Activated T-helper 1 cell treated with Interleukin-2 at 50 U/mL for 16 hours (primary cell): ENCODE measurements around the gene FSD1L.

Experiments used
- DNase-seq: peaks from one replicate; pipeline ENCODE4 v3.0.0-alpha.2; 2020; ENCODE audit warnings: low read depth

FSD1L gene

DNA sequence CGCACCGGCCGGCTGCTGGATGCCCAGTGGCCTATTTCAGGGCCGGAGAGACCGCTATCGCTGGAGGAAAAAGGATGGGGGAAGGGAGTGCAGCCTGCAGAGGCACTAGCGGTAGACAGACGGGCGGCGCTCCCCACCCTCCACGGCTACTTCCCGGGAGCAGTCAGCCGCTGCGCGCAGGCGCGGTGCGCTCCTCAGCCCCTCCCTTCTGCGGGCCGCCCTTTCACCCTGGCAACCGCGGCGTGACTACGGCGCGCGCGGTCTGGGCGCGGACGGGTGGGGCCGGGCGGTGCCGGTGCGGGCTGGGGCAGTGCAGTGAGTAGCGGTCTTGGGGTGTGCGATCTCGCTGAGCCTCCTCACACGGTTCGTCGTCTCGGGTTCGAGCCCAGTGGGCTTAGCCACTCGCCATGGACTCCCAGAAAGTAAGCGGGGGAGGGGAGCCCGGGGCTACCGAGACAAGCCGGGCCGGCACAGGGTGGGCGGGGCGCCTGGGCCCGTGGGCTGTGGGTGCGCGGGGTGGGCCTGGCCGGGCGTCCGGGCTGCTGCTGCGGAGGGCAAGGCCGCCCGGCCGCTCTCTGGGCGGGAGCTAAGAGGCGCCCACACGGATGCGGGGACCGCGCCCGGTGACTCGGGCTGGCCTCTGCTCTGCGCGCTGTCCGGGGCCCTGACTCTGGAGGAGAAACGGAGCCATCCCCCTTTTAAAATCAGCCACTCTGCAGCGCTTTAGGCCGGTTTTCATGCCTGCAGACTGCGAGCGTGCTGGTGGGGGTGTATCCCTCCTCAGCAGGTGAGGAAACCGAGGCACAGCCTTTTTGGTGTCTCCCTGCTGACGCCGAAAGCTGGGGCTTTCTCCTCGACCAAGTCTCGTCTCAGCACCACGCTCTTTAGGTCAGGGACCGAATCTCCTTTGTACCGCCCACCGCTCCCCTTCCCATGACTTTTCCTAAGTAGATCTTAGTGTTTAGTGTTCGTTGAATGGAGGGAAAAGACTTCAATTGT, at the start of gene FSD1L:
Gene FSD1L, plus strand, starts transcription at position 221 of the 999 bp plus-strand sequence. Its CDS starts 187 bp downstream, at position 408.
- DNase-seq = peak; percentile 65

DNA sequence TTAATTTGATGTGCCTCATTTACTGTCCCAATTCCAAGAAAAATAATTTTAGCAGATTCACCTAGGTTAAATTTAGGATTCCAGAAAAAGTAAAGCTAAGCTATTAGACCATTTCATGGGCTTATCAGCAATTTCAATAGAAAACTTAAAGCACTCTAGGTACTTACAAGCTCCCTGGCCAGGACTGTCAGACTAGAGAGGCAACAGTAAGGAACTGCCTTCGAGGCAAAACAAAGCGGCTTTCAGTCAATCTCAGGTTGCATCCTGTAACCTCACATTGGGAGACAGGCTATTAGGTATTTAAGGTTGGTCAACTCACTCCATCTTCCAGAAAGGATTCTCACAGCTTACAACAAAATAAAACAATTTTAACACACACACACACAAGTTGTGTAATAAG, 48.7 kb upstream of the FSD1L start:
- DNase-seq = no peak

- no peak for DNase-seq
These were observed 46.2 kb upstream of the FSD1L start for GRCh38 chr9:105401651-105402050.

DNA sequence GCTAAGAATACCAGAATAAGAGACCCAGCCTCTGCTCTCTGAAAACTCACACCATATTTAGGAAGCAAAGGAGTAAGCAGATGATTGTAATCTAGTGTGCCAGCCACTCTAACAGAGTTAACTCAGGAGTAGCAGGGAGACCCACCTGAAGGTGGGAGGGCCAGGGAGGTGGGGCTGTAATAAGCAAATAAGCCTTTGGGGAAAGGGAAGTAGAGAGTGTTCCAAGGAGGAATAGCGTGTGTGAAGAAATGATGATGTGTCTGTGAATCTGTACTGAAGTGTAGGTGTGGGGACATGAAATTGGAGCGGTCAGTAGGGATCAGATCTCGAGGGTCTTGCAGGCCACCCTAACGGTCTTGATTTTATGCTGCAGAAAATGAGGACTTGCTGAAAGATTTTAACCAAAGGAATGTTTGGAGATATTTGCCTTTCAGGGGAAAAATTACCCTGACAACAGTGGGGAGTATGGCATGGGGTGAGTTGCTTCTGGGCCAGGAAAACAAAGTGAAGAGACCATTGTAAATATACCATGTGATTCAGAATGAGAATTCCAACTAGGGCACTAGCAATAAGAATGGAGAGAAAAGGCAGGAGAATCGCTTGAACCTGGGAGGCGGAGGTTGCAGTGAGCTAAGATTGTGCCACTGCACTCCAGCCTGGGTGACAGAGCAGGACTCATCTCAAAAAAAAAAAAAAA, 44.1 kb upstream of the FSD1L start:
- DNase-seq = no peak

DNA sequence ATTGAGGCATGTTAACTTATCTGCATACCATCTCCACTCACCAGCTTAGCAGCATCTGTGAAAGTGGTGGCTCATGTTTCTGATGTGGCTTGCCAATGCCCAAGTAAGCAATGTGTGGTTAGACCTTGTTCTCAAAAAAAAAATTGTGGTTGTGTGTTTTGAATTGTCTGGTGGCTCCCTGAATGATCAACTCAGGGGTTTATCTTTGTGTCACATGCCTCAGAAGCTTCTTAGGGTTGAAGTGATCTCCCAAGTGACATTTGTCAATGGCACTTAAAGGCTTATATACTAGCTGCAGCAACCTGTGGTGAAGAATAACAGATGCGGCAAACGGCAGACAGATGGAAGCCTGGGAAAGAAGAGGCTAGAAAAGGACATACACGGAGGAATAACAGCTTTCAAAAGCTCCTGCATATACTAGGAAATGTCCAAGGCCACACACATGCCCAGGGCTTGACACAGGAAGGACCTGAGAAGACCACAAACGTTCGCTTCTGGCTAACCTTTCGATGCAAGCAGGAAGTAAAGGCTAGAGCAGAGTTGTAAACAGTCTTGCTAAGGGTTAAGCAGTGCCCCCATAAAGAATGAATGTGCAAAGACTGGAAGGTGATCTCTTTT, 42.2 kb upstream of the FSD1L start:
- peak; percentile 17 for DNase-seq

DNA sequence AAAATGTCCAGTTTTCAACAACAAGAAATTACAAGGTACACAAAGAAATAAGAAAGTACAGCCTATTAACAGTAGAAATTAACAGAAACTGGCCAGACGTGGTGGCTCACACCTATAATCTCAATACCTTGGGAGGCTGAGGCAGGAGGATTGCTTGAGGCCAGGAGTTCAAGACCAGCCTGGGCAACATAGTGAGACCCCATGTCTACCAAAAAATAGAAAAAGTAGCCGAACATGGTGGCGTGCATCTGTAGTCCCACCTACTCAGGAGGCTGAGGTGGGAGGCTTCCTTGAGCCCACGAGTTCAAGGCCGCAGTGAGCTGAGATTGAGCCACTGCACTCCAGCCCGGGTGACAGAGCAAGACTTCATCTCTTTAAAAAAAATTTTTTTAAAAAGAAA, 41.5 kb upstream of the FSD1L start:
- no peak for DNase-seq

- no peak for DNase-seq
These were observed 34.3 kb upstream of the FSD1L start for GRCh38 chr9:105413525-105413924.

DNA sequence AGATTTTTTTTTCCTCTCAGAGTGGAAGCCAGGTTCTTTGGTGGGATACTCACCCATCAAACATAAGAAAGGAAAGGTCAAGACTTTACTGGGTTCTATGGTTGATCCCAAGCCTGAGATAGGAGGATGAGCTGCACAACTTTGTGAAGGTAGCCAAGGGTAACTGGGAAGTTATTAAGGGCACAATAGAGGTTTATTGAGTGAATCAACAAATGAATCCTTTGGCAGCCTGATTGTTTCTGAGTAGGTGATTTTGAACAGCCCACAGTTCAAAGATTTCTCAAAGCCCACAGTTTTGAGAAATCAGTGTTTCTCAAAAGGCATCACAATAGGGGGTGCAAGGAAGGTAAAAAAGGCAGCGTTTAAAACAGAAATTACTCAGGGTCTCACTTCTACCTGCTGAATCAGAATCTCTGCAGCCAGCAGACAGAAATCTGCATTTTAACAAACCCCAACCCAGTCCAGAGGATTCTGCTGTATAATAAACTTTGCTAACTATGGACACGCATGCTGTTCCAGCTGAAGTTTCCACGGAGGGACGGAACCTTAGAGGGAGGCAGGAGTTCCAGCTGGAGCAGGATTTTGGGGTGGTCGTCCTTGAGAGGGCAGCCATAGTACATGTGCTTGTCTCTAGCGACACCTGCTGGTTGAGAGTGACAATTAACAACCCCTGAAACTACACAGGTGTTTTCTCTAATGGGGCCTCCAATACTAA, 32.7 kb upstream of the FSD1L start:
- peak; percentile 13 for DNase-seq

- no peak for DNase-seq
These were observed 32.2 kb upstream of the FSD1L start for GRCh38 chr9:105415662-105415980.

DNA sequence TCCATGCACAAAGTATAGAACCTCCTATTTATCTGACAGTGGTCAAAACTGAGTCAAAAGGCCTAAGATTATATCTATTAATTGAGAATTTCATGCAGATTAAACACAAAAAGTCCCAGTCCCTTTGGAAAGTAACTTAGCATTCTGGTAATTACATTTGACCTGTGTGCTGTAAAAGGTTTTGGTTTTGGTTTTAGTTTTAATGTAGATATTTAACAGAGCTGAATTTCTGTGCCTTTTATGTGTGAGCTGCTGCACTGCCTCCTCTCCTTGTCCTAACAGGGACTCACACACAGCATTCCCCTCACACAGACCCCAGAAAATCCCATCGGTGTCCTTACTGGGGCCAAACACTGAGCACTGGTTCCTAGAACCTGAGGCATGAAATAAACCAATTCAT, 31.0 kb upstream of the FSD1L start:
- DNase-seq = no peak

- no peak for DNase-seq
These were observed 29.0 kb upstream of the FSD1L start for GRCh38 chr9:105418588-105419500.

DNA sequence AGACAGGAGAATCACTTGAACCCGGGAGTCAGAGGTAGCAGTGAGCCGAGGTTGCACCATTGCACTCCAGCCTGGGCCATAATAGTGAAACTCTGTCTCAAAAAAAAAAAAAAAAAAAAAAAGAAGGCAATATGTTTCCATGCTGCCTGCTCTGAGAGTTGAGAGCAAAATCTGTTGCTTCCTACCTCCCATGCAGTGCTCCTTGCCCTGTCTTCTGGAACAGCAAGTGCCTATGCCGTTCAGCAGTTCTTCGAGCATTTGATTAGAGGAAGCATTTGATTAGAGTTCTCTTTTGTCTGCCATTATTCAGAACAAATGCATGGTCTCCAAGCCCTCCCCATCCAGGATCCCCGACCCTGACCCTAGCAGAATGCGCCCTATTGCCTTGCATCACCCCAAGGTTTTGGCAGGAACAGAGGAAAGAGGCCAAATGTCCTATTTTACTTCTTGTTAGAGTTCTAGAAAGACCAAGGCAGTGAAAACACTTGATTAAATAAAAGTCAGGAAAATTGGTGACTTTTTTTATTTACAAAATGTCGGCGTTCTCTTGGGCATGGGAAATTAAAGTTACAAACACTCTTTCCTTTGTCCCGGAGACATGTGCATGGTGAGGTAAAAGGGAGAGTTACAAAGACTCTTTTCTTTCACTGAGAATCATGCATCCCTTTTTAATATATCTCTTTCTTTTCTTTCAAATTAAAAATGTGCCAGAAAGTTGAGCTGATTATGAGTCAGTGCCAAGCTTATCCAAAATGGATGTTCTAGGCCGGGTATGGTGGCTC, 27.8 kb upstream of the FSD1L start:
- DNase-seq = no peak

- no peak for DNase-seq
These were observed 26.7 kb upstream of the FSD1L start for GRCh38 chr9:105421154-105421553.

DNA sequence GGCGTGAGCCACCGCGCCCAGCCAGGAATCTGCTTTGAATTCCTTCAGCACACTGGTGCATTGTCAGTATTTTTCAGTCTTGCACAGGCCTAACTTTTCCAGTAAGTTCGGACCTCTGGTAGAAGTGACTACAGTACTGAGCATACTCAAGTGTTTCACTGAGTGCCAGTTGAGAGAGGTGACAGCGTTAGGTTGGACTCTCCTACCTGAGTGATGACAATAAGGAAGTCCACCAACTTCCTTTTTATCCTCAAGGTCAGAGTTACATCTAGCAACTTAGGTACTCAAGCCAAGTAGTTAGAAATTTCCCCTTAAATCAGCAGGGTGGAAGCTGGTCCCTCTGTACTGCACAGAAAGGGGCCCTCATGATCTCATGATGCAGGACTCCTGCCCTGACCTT, 26.0 kb upstream of the FSD1L start:
- no peak for DNase-seq

GRCh38 chr9:105425816-105426433, 21.9 kb upstream of the FSD1L start:
- DNase-seq = no peak

- no peak for DNase-seq
These were observed 21.2 kb upstream of the FSD1L start for GRCh38 chr9:105426657-105427056.

- DNase-seq = no peak
These were observed 16.2 kb upstream of the FSD1L start for GRCh38 chr9:105431424-105432246.

DNA sequence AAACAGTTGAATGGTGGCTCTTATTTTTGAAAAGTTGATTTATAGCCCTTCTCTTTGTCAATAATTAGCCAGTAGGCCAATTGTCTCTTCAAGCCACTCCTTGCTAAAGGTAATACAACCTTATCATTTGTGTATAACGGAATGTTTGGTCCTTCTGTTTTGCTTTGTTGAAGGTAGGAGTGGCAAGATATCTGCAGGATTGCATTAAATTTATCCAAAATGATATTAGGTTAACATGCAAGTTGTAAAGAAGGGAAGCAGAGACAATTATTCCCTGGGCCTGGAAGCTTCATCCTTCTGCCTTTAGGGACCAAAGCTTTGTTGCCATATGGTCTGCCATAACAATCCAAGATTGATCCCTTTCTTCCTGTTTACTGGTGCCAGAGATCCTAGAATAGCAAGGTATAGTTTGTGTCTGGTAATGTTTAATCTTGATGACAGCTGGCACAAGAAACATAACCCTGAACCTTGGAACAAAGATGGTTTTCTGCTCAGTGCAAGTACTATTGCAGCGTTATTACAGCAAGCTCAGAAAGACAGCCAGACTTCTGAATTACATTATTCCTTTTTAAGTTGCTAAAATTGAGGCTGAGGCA, 15.5 kb upstream of the FSD1L start:
- DNase-seq = no peak

DNA sequence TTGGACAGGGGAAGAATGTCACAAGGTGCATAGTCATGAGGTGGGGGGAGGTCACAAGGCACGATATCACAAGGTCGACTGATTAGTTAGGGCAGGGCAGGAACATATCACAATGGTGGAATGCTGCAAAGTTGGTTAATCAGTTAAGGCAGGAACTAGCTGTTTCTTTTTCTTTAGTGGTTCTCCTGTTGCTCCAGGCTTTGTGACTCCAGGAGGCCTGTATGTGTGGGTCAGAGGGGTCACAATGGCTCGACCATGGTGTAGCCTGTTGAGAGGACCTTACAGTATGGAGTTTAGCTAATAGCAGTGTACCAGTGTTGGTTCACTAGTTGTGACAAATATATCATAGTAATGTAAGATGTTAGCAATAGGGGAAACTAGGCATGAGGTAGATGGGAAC, 12.4 kb upstream of the FSD1L start:
- no peak for DNase-seq
